Measurements from ENCODE around the gene TPM3. TPM values are rescaled to one million over a fixed set of nuclear protein-coding genes. Genes with fewer than 3 reads are reported as not detected.

Gene TPM3
- total and polyA plus RNA-seq, 2 of the 8 experiments (the other 6 are each of a cell fraction or from before 2014, with no cell fraction given) = 278 to 572 TPM

GRCh38 chr1:154220071-154220969 is 28.4 kb upstream of the TPM3 start, which contains the start of gene UBAP2L (continued):
- TF ChIP-seq CHD2 (IDR thresholded peaks at IDR 0.05; ENCODE audit: low read length) = no peak
- no peak for TF ChIP-seq RAD21 (IDR thresholded peaks at IDR 0.05 in 1 of 2, conservative IDR thresholded peaks at IDR 0.05 in 1 of 2; ENCODE audit: low read depth in 2 of 2, low read length in 2 of 2)
- TF ChIP-seq, protein P1, sequence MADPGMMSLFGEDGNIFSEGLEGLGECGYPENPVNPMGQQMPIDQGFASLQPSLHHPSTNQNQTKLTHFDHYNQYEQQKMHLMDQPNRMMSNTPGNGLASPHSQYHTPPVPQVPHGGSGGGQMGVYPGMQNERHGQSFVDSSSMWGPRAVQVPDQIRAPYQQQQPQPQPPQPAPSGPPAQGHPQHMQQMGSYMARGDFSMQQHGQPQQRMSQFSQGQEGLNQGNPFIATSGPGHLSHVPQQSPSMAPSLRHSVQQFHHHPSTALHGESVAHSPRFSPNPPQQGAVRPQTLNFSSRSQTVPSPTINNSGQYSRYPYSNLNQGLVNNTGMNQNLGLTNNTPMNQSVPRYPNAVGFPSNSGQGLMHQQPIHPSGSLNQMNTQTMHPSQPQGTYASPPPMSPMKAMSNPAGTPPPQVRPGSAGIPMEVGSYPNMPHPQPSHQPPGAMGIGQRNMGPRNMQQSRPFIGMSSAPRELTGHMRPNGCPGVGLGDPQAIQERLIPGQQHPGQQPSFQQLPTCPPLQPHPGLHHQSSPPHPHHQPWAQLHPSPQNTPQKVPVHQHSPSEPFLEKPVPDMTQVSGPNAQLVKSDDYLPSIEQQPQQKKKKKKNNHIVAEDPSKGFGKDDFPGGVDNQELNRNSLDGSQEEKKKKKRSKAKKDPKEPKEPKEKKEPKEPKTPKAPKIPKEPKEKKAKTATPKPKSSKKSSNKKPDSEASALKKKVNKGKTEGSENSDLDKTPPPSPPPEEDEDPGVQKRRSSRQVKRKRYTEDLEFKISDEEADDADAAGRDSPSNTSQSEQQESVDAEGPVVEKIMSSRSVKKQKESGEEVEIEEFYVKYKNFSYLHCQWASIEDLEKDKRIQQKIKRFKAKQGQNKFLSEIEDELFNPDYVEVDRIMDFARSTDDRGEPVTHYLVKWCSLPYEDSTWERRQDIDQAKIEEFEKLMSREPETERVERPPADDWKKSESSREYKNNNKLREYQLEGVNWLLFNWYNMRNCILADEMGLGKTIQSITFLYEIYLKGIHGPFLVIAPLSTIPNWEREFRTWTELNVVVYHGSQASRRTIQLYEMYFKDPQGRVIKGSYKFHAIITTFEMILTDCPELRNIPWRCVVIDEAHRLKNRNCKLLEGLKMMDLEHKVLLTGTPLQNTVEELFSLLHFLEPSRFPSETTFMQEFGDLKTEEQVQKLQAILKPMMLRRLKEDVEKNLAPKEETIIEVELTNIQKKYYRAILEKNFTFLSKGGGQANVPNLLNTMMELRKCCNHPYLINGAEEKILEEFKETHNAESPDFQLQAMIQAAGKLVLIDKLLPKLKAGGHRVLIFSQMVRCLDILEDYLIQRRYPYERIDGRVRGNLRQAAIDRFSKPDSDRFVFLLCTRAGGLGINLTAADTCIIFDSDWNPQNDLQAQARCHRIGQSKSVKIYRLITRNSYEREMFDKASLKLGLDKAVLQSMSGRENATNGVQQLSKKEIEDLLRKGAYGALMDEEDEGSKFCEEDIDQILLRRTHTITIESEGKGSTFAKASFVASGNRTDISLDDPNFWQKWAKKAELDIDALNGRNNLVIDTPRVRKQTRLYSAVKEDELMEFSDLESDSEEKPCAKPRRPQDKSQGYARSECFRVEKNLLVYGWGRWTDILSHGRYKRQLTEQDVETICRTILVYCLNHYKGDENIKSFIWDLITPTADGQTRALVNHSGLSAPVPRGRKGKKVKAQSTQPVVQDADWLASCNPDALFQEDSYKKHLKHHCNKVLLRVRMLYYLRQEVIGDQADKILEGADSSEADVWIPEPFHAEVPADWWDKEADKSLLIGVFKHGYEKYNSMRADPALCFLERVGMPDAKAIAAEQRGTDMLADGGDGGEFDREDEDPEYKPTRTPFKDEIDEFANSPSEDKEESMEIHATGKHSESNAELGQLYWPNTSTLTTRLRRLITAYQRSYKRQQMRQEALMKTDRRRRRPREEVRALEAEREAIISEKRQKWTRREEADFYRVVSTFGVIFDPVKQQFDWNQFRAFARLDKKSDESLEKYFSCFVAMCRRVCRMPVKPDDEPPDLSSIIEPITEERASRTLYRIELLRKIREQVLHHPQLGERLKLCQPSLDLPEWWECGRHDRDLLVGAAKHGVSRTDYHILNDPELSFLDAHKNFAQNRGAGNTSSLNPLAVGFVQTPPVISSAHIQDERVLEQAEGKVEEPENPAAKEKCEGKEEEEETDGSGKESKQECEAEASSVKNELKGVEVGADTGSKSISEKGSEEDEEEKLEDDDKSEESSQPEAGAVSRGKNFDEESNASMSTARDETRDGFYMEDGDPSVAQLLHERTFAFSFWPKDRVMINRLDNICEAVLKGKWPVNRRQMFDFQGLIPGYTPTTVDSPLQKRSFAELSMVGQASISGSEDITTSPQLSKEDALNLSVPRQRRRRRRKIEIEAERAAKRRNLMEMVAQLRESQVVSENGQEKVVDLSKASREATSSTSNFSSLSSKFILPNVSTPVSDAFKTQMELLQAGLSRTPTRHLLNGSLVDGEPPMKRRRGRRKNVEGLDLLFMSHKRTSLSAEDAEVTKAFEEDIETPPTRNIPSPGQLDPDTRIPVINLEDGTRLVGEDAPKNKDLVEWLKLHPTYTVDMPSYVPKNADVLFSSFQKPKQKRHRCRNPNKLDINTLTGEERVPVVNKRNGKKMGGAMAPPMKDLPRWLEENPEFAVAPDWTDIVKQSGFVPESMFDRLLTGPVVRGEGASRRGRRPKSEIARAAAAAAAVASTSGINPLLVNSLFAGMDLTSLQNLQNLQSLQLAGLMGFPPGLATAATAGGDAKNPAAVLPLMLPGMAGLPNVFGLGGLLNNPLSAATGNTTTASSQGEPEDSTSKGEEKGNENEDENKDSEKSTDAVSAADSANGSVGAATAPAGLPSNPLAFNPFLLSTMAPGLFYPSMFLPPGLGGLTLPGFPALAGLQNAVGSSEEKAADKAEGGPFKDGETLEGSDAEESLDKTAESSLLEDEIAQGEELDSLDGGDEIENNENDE (IDR thresholded peaks at IDR 0.05; ENCODE audit: insufficient replicate concordance, low read length) = no peak
- no peak for TF ChIP-seq RFX5 (IDR thresholded peaks at IDR 0.05; ENCODE audit: borderline replicate concordance, low read depth, low read length)
- TF ChIP-seq TEAD4 (IDR thresholded peaks at IDR 0.05; ENCODE audit: low read depth, low read length) = no peak
- TF ChIP-seq BRCA1 (IDR thresholded peaks at IDR 0.05; ENCODE audit: low read depth, low read length) = no peak
- TF ChIP-seq SIRT6 (IDR thresholded peaks at IDR 0.05; ENCODE audit: low read length) = peak; percentile 34
- TF ChIP-seq GTF2F1 (IDR thresholded peaks at IDR 0.05; ENCODE audit: borderline replicate concordance, low read depth, low read length) = peak; percentile 72; the same call in 1 of the 2 replicates
- no peak; the same call in 1 of the 2 replicates for TF ChIP-seq JUND (IDR thresholded peaks at IDR 0.05; ENCODE audit: low read length)
